NB4 (cell line): Measurements from ENCODE around the gene TPO.

Experiments
- DNase-seq: peaks from one replicate; pipeline ENCODE4 v3.0.0; 2010; ENCODE audit warnings: low read depth
- H3K4me3 ChIP-seq: one replicate; pipeline ENCODE4 v1.5.1; 2011; ENCODE audit warnings: mild to moderate bottlenecking, low read depth, low read length, moderate library complexity
- CTCF ChIP-seq: IDR thresholded peaks from one replicate; pipeline ENCODE4 v1.5.1; 2012; ENCODE audit warnings: low read depth, low read length
- MAX ChIP-seq: IDR thresholded peaks from 2 replicates; pipeline ENCODE4 v1.6.1; 2011; ENCODE audit warnings: low read depth, low read length
- MYC ChIP-seq: IDR thresholded peaks from 2 replicates; pipeline ENCODE4 v1.6.1; 2011; ENCODE audit warnings: low read depth, low read length
- POLR2A ChIP-seq: IDR thresholded peaks from 2 replicates; pipeline ENCODE4 v1.6.1; 2011; ENCODE audit warnings: mild to moderate bottlenecking; ENCODE audit not compliant: insufficient read length; ENCODE audit errors: extremely low read depth

Gene TPO

GRCh38 chr2:1499033-1499795 is 86.0 kb downstream of the TPO start:
- H3K4me3 ChIP-seq = no peak overlapping the region
- no peak for DNase-seq
- TF ChIP-seq MYC (no peak), MAX (no peak), CTCF (no peak)

GRCh38 chr2:1501038-1501851 is 88.0 kb downstream of the TPO start:
- TF ChIP-seq CTCF = no peak
- no peak for TF ChIP-seq MYC
- no peak for TF ChIP-seq POLR2A
- TF ChIP-seq MAX = no peak
- DNase-seq = no peak
- H3K4me3 ChIP-seq = no peak overlapping the region

GRCh38 chr2:1501991-1502390 is 88.7 kb downstream of the TPO start:
- TF ChIP-seq POLR2A (no peak), MAX (no peak), CTCF (no peak), MYC (no peak)
- H3K4me3 ChIP-seq = no peak overlapping the region
- DNase-seq = no peak

GRCh38 chr2:1502891-1503304 is 89.6 kb downstream of the TPO start:
- no peak for DNase-seq
- H3K4me3 ChIP-seq = no peak overlapping the region
- TF ChIP-seq POLR2A (no peak), MAX (no peak), CTCF (no peak), MYC (no peak)

GRCh38 chr2:1503471-1504310 is 90.4 kb downstream of the TPO start:
- TF ChIP-seq MAX = no peak
- no peak for DNase-seq
- no peak overlapping the region for H3K4me3 ChIP-seq

GRCh38 chr2:1504311-1504750 is 91.1 kb downstream of the TPO start:
- TF ChIP-seq CTCF = no peak
- no peak for TF ChIP-seq POLR2A
- TF ChIP-seq MYC = no peak
- no peak for TF ChIP-seq MAX
- no peak for DNase-seq
- no peak overlapping the region for H3K4me3 ChIP-seq
